Transverse colon (tissue), 4 donors: ENCODE measurements around the gene RASAL2.

Source experiments
- POLR2A ChIP-seq: fragments of 450-650 bp; IDR thresholded peaks from one replicate; pipeline ENCODE4 v1.6.1; 2016; ENCODE audit warnings: antibody characterized with exemption, mild to moderate bottlenecking, moderate library complexity
- POLR2AphosphoS5 ChIP-seq, 3 donors: sonication (generic); formaldehyde crosslinking; IDR thresholded peaks; one replicate each; pipeline ENCODE4 v1.6.1; 2016; ENCODE audit warnings: antibody characterized with exemption in 3 of 3
- TF ChIP-seq, protein P1 (sequence below), 5 experiments: fragments of 200-600 bp in 3 of 5; fragments of 450-650 bp in 2 of 5; sonication (generic) in 3 of 5; IDR thresholded peaks; 1 replicate in 2 of 5; 2 replicates in 3 of 5; pipeline ENCODE4 v1.5.1; 2016 to 2017; ENCODE audit warnings: antibody characterized with exemption in 5 of 5, inconsistent platforms in 3 of 5, mild to moderate bottlenecking in 2 of 5, moderate library complexity in 1 of 5

DNA sequence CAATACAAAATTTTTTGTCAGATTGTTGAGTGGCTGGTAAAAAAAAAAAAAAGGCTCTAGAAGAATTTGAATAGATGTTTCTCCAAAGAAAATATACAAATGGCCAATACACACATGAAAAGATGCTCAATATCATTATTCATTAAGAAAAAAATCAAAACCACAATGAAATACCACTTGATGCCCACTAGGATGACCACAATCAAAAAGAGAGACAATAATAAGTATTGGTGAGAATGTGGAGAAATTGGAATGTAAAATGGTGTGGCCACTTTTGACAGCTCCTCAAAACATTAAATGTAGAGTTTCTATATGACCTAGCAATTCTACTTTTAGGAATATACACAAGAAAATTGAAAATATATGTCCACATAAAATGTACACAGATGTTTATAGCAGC, 302.9 kb downstream of the RASAL2 start:
- TF ChIP-seq, protein P1, sequence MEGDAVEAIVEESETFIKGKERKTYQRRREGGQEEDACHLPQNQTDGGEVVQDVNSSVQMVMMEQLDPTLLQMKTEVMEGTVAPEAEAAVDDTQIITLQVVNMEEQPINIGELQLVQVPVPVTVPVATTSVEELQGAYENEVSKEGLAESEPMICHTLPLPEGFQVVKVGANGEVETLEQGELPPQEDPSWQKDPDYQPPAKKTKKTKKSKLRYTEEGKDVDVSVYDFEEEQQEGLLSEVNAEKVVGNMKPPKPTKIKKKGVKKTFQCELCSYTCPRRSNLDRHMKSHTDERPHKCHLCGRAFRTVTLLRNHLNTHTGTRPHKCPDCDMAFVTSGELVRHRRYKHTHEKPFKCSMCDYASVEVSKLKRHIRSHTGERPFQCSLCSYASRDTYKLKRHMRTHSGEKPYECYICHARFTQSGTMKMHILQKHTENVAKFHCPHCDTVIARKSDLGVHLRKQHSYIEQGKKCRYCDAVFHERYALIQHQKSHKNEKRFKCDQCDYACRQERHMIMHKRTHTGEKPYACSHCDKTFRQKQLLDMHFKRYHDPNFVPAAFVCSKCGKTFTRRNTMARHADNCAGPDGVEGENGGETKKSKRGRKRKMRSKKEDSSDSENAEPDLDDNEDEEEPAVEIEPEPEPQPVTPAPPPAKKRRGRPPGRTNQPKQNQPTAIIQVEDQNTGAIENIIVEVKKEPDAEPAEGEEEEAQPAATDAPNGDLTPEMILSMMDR (IDR thresholded peaks at IDR 0.05) = no peak
- TF ChIP-seq POLR2AphosphoS5 (IDR thresholded peaks at IDR 0.05) (no peak), POLR2A (no peak)
